LoVo (cell line): ENCODE results near the gene ECPAS.
"Not testable (repeated sequence)": the region's sequence is repeated elsewhere in the genome, so short reads cannot be mapped to it uniquely, and the experiment has no call there.

Experiments
- DNase-seq: peaks from one replicate; pipeline ENCODE4 v3.0.0-alpha.2; 2016; ENCODE audit warnings: low spot score

ECPAS gene

GRCh38 chr9:111477677-111478076 lies 6.5 kb downstream of the ECPAS start:
- no peak for DNase-seq

DNA sequence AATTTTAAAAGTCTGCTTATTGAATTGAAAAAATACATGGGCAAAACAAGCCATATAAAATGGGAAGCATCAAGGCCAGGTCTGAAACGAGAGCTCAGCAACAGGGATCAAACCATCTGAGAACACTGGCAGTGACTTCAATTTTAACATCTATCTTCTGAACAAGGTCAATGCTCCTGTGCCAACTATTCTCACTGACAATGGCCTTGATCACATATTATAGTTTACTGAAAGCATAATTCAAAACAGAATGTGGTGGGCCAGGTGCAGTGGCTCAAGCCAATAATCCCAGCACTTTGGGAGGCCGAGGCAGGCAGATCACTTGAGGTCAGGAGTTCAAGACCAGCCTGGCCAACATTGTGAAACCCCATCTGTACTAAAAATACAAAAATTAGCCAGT lies 9.0 kb downstream of the ECPAS start:
- DNase-seq = no peak

- no peak for DNase-seq
Measured at GRCh38 chr9:111474385-111474784, 9.8 kb downstream of the ECPAS start.

DNA sequence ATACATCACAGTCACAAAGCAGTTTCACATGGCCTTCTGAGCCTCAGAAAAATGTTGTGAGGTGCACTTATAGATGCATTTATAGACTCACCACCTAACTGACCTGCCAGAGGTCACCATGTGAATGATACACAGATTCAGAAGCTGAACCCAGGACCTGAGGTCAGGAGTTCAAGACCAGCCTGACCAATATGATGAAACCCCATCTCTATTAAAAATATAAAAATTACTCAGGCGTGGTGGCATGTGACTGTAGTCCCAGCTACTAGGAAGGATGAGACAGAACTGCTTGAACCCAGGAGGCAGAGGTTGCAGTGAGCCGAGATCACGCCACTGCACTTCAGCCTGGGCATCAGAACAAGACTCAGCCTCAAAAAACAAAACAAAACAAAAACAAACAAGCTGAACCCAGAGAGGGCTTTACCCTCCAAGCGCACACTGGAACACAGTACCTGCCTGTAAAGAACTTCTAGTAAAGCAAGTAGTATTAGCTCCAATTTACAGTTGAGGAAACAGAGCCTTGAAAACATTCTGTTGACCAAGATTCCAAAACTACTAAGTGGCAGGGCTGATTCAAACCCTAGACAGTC lies 16.3 kb downstream of the ECPAS start:
- DNase-seq = no peak

DNA sequence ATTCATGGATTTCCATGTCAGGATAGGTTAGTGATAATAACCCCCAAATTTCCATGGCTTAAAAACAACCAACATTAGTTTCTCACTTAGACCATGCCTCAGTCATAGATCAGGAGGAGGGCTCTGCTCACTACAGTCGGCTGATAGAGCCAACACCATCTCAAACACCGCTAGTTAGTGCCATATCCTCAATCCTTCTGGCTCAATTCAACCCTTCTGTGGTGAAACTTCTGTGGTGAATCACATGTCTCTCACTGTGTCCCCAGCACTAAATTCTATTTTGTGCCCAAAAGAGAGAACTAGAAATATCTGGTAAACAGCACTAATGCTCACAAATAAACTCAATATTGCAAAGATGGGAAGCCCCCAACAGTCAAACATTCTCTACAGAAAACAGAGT lies 21.1 kb downstream of the ECPAS start:
- DNase-seq = no peak

DNA sequence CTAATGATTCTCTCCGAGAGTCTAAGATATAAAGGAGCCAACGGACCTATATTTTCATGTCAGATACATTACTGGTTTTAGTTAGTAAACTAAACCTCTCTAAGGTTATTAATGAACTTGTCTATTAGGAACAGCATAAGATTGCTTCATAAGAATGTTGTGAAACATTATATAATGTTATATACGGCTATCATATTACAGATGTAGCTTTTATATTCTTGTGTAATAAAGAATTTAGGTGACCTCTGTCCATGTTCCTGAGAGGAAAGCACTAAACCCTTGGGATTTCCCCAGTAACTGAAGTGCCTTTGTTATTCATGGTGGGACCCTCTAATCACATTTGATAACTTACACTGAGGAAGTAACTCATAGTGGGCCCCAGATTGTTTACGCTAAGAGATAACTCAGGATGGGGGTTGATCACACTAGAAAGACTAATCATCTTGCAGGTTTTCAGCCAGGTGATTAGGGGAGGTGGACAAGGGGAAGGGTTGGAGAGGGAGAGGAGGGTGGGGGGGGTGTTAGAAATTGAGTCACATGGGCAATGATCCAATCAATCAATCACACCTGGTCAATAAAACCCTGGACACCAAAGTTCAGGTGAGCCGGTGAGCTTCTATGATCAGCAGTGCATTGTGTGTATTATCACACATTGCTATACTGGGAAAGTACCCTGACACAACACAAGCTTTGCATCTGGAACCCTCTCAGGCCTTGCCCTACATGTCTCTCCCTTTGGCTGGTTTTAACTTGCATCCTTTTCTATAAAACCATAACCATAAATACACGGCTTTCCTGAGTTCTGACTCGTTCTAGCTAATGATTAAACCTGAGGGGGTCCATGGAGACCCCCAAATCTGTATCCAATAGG lies 25.8 kb downstream of the ECPAS start:
- no peak for DNase-seq

GRCh38 chr9:111456529-111456928 lies 27.7 kb downstream of the ECPAS start:
- no peak for DNase-seq

DNA sequence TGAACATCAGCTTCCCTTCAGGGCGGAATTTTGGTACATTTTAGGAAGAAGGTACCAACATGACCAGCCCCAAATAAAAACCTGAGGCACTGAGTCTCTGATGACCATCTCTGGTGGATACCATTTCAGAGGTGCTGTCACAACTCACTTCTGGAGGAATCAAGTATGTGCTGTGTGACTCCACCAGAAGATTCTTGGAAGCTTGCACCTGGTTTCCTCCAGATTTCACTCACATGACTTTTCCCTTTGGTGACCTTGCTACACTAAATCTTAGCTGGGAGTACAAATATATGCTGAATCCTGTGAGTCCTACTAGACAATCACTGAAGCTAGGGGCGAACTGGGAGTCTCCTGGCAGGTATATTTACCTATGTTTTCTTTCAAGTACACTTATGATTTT lies 28.5 kb downstream of the ECPAS start:
- no peak for DNase-seq

DNA sequence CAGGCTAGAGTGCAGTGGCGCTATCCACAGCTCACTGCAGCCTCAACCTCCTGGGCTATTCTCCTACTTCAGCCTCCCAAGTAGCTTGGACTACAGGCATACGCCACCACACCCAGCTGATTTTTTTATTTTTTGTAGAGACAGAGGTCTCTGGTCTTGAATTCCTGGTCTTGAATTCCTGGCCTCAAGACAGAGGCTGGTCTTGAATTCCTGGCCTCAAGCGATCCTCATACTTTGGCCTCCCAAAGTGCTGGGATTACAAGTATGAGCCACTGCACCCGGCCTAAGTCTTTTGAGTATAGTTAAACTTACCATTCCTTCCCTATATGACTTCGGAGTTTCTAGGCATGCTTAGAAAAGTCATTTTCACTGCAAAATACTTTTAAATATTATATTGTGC lies 29.4 kb downstream of the ECPAS start:
- no peak for DNase-seq

GRCh38 chr9:111451570-111451969 lies 32.6 kb downstream of the ECPAS start:
- no peak for DNase-seq

DNA sequence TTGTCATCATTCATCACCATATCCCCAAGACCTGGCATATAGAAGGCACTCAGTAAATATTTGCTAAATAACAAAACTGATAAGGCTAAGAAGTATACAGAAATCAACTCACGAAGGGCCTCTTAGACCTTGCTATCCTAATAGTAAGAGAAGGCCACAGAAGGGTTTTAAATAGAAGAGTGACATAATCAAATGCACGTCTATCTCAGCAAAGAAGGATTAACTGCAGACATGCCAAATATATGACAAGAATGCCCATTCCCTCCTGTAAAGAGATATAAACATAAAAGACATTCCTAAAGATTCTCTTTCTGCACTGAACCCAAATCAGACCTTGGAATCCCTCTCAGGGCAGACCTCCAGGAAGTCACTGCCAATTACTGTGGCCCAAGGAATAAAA lies 34.1 kb downstream of the ECPAS start:
- DNase-seq = no peak

DNA sequence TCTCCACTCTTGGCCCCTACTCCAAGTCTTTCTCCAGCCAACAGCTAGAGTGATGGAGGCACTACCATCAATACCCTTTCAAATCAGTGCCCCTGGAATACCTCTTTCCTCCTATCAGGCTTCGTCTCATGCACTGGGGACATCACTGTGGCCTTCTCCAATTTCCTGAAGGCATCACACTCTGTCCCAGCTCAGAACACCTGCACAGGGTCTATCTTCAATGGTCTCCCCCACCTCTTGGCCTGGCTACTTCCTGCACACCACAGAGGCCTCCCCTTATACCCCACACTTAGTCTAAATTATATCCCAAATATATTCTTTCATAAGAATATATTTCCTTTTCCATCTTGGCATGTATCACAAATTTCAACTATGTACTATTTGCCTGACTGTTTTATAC lies 34.5 kb downstream of the ECPAS start:
- DNase-seq = no peak

DNA sequence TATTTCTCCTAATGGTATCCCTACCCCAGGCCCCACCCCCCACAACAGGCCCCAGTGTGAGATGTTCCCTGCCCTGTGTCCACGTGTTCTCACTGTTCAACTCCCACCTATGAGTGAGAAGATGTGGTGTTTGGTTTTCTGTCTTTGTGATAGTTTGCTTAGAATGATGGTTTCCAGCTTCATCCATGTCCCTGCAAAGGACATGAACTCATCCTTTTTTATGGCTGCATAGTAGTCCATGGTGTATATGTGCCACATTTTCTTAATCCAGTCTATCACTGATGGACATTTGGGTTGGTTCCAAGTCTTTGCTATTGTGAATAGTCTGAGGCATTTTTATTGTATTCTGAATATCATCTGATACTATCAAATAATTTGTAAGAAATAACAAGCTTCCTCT lies 38.4 kb downstream of the ECPAS start:
- not testable (repeated sequence) for DNase-seq

DNA sequence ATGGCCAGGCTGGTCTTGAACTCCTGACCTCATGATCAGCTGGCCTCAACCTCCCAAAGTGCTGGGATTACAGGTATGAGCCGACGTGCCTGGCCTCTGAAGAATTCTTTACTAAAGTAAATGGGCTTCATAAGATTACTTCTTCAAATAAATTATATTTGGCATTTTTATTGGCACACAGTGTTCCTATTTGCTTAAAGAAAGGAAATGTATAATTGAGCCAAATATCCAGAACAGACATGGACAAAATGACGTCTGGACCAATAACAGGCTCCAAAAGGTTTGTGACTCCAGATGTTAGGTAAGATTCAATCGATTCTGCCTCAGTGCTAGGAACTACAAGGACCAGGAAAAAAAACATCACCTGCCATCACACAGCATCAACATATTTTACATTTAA lies 40.7 kb downstream of the ECPAS start:
- no peak for DNase-seq

DNA sequence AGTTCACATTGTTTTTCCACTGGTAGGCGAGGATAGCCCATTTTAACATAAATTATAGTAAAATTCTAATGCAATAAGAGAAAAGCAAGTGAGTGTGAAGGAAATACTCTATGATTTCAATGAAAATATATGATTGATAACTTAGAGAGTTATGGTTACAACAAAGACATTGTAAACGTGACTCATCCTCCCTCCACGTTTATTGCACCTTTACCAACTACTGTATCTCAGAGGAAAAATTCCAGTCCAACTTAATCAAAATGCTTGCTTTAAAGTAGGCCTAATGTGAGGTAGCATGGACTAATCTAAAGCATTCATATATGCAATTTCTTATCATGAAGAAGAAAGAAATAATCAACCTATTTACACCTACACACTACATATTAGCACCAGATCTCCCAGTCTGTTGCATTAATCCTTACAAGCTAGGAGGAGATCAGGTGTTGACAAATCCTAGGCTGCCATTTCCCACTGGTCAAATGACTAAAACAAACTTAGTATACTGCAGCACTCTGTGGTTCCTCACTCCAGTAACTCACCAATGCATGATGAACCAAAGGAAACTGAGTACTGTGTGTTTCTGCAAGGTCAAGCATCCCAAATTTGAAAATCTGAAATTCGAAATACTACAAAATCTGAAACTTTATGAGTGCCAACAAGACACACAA lies 41.7 kb downstream of the ECPAS start:
- no peak for DNase-seq

DNA sequence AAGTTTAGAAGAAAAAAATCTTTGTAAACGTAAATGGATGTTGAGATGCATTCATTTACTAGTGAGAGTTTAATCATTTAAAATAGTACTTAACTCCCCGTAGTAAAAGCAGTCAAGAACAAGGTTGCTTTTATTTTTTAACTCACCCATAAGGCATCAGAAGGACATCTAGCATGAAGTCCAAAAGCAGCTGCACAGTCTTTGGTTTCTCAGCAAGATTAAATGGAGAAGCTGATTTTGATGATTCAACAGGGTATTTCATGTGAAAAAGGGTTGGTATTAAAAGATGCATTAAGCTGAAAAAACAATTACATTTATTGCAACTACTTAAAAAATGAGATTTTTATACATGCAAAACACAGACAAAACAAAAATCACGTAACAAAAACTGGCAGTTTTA lies 44.0 kb downstream of the ECPAS start:
- no peak for DNase-seq

- no peak for DNase-seq
Measured at GRCh38 chr9:111438541-111439235, 45.5 kb downstream of the ECPAS start.

- no peak for DNase-seq
Measured at GRCh38 chr9:111436571-111436970, 47.6 kb downstream of the ECPAS start.

- no peak for DNase-seq
Measured at GRCh38 chr9:111433082-111433481, 51.1 kb downstream of the ECPAS start.

- DNase-seq = no peak
Measured at GRCh38 chr9:111431684-111432083, 52.5 kb downstream of the ECPAS start.

DNA sequence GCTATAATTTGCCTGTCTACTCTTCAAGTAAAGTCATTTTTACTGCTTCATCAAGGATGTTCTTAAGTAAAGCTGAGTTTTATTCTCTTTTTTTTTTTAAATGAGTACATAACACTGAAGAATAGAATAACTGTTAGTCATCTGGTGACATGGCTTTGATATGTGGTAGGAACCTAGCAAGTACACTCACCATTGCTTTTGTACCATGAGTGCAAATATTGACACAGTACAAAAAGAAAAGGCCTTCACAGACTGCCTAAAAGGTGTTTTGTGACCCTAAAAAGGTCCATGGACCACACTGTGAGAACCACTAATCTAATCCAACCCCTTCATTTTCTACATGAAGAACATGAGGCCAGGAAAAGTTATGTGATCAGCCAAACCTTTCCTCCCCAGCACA lies 55.0 kb downstream of the ECPAS start:
- DNase-seq = no peak

- DNase-seq = no peak
Measured at GRCh38 chr9:111427186-111427585, 57.0 kb downstream of the ECPAS start.

DNA sequence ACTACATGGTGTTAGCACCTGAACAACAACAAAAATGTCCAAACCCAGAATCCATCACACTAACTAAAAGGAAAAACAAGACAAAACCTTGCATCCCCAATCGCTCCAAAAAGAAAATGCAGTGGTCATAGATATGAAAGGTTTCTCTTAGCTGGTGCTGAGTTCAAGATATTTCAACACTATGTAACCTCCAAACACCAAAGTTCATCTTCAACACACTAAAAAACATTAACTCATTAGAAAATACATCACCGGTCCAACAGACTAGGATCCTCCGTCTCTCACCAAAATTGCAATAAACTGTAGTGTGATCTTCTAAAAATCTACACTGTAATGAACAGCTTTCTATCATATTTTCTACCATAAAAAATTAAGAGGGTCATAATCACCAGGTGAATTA lies 60.8 kb downstream of the ECPAS start:
- DNase-seq = no peak
